SU-DHL-6 (cell line): Measurements from ENCODE around the gene BNC2.

Experiments used
- CTCF ChIP-seq: fragments of 200-600 bp; sonication (generic); IDR thresholded peaks from one replicate; pipeline ENCODE4 v1.5.1; 2017; ENCODE audit warnings: antibody characterized with exemption, mild to moderate bottlenecking, low read length, moderate library complexity; ENCODE audit not compliant: insufficient read depth, poor library complexity, severe bottlenecking
- EZH2phosphoT487 ChIP-seq: fragments of 200-600 bp; sonication (generic), shearing (Covaris generic); conservative IDR thresholded peaks from 2 replicates; pipeline ENCODE4 v1.6.1; 2018; ENCODE audit warnings: mild to moderate bottlenecking, antibody characterized with exemption, low read length, moderate library complexity, mixed read lengths

DNA sequence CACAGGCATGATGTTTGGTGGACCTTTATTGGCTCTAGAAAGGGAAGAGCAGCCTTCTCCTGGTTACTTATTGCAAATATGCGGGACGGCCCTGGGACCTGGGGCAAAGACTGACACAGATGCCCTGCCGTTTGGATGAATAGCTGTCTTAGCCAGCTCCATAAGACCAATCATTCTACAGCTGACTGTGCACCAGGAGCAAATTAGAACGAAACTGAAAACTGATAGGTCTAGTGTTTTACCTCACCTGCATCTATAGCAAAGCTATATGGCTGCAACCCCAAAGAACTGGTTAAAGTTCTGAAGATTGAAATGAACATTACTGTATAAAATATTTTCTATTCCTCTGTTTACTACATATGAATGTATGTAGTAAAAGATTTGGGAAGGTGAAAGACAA is 34.2 kb upstream of the BNC2 start:
- TF ChIP-seq CTCF: no peak
- no peak for TF ChIP-seq EZH2phosphoT487
